ENCODE results near the gene ZSWIM4. TPM values are rescaled to one million over a fixed set of nuclear protein-coding genes. Genes with fewer than 3 reads are reported as not detected.
A peak's percentile ranks its signal among the peaks of the same experiment; 100 is the strongest.

Gene ZSWIM4
- total and polyA plus RNA-seq, 7 experiments from 2014 or later = 0.73 to 7.8 (median 5.5) TPM

DNA sequence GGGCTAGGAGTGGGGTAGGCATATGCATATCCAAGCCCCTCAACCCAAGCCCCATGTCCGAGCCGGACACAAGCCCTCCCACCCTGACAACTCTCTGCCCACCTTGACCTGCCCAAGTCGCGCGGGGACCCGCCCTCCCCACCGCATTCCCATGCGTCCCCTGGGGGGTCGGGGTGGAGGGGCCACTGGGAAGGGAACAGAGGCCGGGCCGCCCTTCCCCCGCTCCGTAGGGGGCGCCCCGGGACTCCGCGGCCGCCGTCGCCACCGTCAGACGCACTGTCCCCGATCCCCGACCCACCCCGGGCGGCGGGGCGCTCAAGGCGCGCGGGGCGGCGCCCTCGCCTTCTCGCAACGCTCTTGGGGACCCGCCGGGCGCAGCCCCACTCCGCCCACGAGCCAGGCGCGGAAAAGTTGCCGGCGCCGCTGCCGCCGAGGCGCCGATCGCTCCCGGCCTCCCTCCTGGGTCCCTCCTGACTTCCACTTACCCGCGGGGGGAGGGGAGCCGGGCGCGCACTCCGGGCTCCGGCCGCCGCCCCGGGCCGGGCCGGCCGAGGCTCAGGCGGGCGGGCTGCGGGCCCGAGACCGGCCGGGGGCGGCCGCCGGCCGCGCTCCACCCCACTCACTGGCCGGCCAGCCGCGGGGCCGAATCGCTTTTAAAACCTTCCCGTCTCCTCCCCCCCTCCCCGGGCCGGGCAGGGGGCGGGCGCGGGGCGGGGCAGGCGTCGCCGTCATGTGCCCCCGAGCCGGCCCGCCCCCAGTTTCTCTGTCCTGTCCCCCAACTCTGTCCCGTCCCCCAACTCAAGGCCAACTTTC lies 47.3 kb downstream of the ZSWIM4 start:
- Mint-ChIP-seq H3K9me3 (peaks cover 0 to 7% (median 0%) of the 10 kb centered on the region in 11 donors), H3K4me3 (peak overlapping the region; percentile 82 to 96 (median 91)), H3K27ac (peak overlapping the region; percentile 95 to 100 (median 99)), H3K4me1 (peaks cover 24 to 83% (median 64%) of the 10 kb centered on the region in 7 donors), H3K27me3 (peaks cover 0 to 3% (median 0%) of the 10 kb centered on the region in 5 donors), H3K36me3 (peaks cover 0 to 13% (median 0%) of the 10 kb centered on the region in 5 donors)
- no peaks in the 10 kb centered on the region for H3K36me3 ChIP-seq (ENCODE audit: control insufficient read depth in 2 of 3, insufficient read depth in 3 of 3, low read length in 3 of 3)
- DNase-seq = peak; percentile 50 to 81 (median 61)
- peak overlapping the region; percentile 64 for H3K4me3 ChIP-seq (ENCODE audit: low read length)
- ChIA-PET CTCF (no interaction called here), POLR2A (interaction anchor here (0.5 to 1.5 kb wide), 3 partner anchors 18 to 423 kb away, joined by 3 to 4 read pairs (median 3); no protein-coding TSS in a partner anchor)
- no peaks in the 10 kb centered on the region for H3K27me3 ChIP-seq (ENCODE audit: control insufficient read depth in 2 of 2, insufficient read depth in 2 of 2, low read length in 2 of 2)
- intact Hi-C loops (cut with micrococcal nuclease) = loop anchor here (1.0 to 10.0 kb wide), 2 partner anchors 9 to 682 kb away; partner anchors contain the start of gene TECR (in 1 of the 2)
- ATAC-seq = peak; percentile 26
- H3K9me3 ChIP-seq (ENCODE audit: control insufficient read depth in 2 of 3, low read length in 3 of 3) = no peaks in the 10 kb centered on the region
- H3K4me1 ChIP-seq (ENCODE audit: control insufficient read depth in 2 of 2, insufficient read depth in 2 of 2, low read length in 2 of 2) = peaks cover 71 to 78% of the 10 kb centered on the region in 2 donors
- H3K27ac ChIP-seq (ENCODE audit: low read depth, low read length) = peak overlapping the region; percentile 91

DNA sequence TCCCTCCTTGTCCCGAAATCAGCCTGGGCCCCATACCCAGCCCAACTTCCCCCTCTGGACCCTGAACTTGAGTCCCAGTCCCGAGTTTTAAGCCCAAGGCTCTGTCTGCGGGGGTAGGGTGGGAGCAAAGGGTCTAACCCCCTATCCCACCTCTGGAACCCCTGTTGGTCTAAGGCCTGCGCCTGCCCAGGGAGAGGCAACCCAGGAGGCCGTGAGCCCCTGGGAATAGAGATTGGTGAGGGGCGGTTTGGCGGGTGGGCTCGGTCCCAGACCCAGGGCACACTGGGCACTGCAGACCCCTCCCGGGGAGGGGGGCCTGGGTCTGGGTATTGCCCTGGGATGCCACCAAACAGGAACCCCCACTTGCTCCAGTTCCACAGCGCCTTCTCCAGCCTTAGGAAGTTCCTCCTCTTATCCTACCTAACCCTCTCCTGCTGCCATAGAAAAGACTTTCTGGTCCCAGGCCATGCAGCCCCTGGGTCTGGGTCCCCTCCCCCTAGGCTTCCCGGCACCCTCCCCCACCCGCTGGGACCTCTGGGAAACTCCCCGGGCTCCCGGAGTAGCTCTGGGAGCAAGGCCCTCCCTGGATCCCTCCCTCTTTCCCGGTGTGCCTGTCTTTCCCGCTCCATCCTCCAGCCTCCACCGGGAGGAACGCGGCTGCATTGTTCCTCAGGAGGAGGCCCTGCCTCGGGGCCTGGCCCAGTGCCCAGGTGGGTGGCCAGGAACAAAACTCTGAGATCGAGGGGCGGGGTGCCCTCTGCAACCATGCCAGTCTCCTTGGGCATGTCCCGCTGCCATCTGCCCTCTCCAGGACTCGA lies 48.1 kb downstream of the ZSWIM4 start:
- Histone ChIP-seq H3K9me3 (ENCODE audit: control insufficient read depth in 2 of 3, low read length in 3 of 3) (no peaks in the 10 kb centered on the region), H3K4me1 (ENCODE audit: control insufficient read depth in 2 of 2, insufficient read depth in 2 of 2, low read length in 2 of 2) (peaks cover 69 to 78% of the 10 kb centered on the region in 2 donors), H3K4me3 (ENCODE audit: low read length) (peak overlapping the region; percentile 64), H3K27ac (ENCODE audit: low read depth, low read length) (peak overlapping the region; percentile 91), H3K27me3 (ENCODE audit: control insufficient read depth in 2 of 2, insufficient read depth in 2 of 2, low read length in 2 of 2) (no peaks in the 10 kb centered on the region), H3K36me3 (ENCODE audit: control insufficient read depth in 2 of 3, insufficient read depth in 3 of 3, low read length in 3 of 3) (no peaks in the 10 kb centered on the region)
- CTCF ChIA-PET = interaction anchor here (1.2 kb wide), 1 partner anchor 19 kb away, joined by 3 read pairs; no protein-coding TSS in a partner anchor
- intact Hi-C loops (cut with micrococcal nuclease) = loop anchor here in 1 of 2 donors (10.0 kb wide), 1 partner anchor 681 kb away; the partner anchor contains the start of gene TECR
- Mint-ChIP-seq H3K4me3 (peak overlapping the region; percentile 73 to 93 (median 88)), H3K27ac (peak overlapping the region; percentile 96 to 100 (median 99)), H3K27me3 (peaks cover 0 to 3% (median 0%) of the 10 kb centered on the region in 5 donors), H3K9me3 (peaks cover 0 to 7% (median 0%) of the 10 kb centered on the region in 11 donors), H3K4me1 (peaks cover 22 to 79% (median 63%) of the 10 kb centered on the region in 7 donors), H3K36me3 (peaks cover 0 to 12% (median 0%) of the 10 kb centered on the region in 5 donors)
- ATAC-seq (no peak), DNase-seq (peak in 1 of 9 donors; percentile 9)
- POLR2A ChIA-PET = interaction anchor here (0.9 kb wide), 1 partner anchor 9 kb away, joined by 3 read pairs; no protein-coding TSS in a partner anchor

DNA sequence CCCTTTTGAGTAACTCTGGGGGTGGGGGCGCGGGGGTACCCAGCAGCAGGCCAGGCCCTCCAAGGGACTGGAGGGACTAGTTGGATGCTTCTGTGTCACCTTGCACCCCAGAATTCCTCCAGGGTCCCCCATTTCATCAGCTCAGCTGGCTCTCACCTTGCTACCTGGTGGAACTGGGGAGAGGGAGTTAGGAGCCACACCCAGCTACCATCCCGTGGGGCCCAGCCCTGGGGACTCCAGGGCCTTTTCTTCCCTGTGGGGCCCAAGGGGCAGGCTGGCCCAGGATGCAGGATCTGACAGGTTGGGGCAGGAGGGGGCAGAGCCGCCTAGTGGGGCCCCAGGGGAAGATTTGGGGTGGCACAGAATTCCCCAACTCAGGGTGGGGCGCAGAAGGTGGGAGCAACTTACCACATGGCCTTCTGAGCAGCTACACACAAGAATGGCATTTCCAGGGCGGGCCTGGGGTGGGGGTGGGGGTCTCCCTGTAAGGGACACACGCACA lies 48.9 kb downstream of the ZSWIM4 start:
- H3K4me3 Mint-ChIP-seq = peak overlapping the region; percentile 54 to 92 (median 84)
- ATAC-seq (no peak), DNase-seq (no peak)
- Histone ChIP-seq H3K9me3 (ENCODE audit: control insufficient read depth in 2 of 3, low read length in 3 of 3) (no peaks in the 10 kb centered on the region), H3K27ac (ENCODE audit: low read depth, low read length) (peak overlapping the region; percentile 91), H3K4me1 (ENCODE audit: control insufficient read depth in 2 of 2, insufficient read depth in 2 of 2, low read length in 2 of 2) (peaks cover 62 to 69% of the 10 kb centered on the region in 2 donors), H3K4me3 (ENCODE audit: low read length) (no peak overlapping the region), H3K36me3 (ENCODE audit: control insufficient read depth in 2 of 3, insufficient read depth in 3 of 3, low read length in 3 of 3) (no peaks in the 10 kb centered on the region), H3K27me3 (ENCODE audit: control insufficient read depth in 2 of 2, insufficient read depth in 2 of 2, low read length in 2 of 2) (no peaks in the 10 kb centered on the region)
- POLR2A ChIA-PET = interaction anchor here (0.9 kb wide), 1 partner anchor 9 kb away, joined by 3 read pairs; no protein-coding TSS in a partner anchor
- peaks cover 22 to 76% (median 60%) of the 10 kb centered on the region in 7 donors for H3K4me1 Mint-ChIP-seq
- CTCF ChIA-PET = interaction anchor here (1.2 kb wide), 1 partner anchor 18 kb away, joined by 3 read pairs; no protein-coding TSS in a partner anchor
- peaks cover 0 to 3% (median 0%) of the 10 kb centered on the region in 5 donors for H3K27me3 Mint-ChIP-seq
- peaks cover 0 to 7% (median 0%) of the 10 kb centered on the region in 11 donors for H3K9me3 Mint-ChIP-seq
- H3K27ac Mint-ChIP-seq = peak overlapping the region; percentile 93 to 100 (median 98)
- H3K36me3 Mint-ChIP-seq = peaks cover 0 to 6% (median 0%) of the 10 kb centered on the region in 5 donors
- intact Hi-C loops (cut with micrococcal nuclease) = loop anchor here in 1 of 2 donors (10.0 kb wide), 1 partner anchor 681 kb away; the partner anchor contains the start of gene TECR

DNA sequence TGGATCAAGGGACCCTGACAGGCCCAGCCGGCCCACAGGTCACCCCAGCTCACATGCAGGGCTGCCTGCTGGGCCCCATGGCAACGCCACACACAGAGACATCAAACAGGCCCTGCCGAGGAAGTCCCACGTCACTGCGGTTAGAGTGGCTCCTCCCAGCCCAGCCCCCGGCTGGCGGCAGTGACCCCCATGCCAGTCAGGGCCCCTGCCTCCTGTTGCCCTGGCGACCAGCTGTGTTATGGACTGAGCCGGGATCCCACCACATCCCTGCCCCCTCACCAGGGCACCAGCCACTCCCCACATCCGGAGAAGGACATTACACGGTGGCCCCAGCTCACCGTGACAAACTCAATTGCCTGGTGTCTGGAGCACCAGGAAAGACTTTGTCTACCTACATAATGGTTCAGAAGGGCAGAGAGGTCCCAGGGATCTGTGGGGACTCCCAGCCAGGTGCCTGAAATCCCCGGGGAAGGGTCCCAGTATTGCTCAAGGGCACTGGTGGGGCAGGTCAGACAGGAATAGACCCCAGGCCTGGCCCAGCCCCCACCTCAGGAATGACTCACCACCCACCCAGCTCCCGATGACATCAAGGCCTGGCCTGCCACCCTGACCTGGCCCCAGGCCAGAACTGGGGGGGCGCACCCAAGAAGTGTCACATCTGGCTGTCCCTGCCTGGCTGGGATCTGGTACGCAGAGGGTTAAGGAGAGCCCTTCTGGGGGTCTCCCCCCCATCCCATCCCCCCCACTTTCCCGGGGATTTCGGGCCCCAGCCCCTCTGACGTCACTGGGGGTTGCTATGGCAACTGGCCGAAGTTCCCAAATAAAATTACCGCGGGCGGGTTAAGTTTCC lies 51.5 kb downstream of the ZSWIM4 start:
- peak overlapping the region; percentile 95 for H3K27ac ChIP-seq (ENCODE audit: low read depth, low read length)
- ATAC-seq = peak; percentile 75
- ChIA-PET CTCF (interaction anchor here (1.1 to 5.9 kb wide), 4 partner anchors 10 to 65 kb away, joined by 3 to 37 read pairs (median 9); no protein-coding TSS in a partner anchor), POLR2A (interaction anchor here (0.6 to 4.7 kb wide), 19 partner anchors 8 to 1676 kb away, joined by 3 to 20 read pairs (median 4); partner anchors contain the start of gene ZSWIM4)
- intact Hi-C loops (cut with micrococcal nuclease) = loop anchor here (1.0 to 10.0 kb wide), 18 partner anchors 7 to 1054 kb away; partner anchors contain the start of genes ADGRE5 (in 2 of the 2), RFX1 (in 2 of the 2), TECR (in 2 of the 2) and IER2 (in 1 of the 2)
- peaks cover 0 to 2% (median 0%) of the 10 kb centered on the region in 5 donors for H3K36me3 Mint-ChIP-seq
- peak; percentile 91 to 98 (median 97) for DNase-seq
- peaks cover 47 to 55% of the 10 kb centered on the region in 2 donors for H3K4me1 ChIP-seq (ENCODE audit: control insufficient read depth in 2 of 2, insufficient read depth in 2 of 2, low read length in 2 of 2)
- no peaks in the 10 kb centered on the region for H3K36me3 ChIP-seq (ENCODE audit: control insufficient read depth in 2 of 3, insufficient read depth in 3 of 3, low read length in 3 of 3)
- H3K4me3 ChIP-seq (ENCODE audit: low read length) = peak overlapping the region; percentile 72
- no peaks in the 10 kb centered on the region for H3K9me3 ChIP-seq (ENCODE audit: control insufficient read depth in 2 of 3, low read length in 3 of 3)
- peak overlapping the region; percentile 82 to 96 (median 90) for H3K4me3 Mint-ChIP-seq
- H3K27me3 ChIP-seq (ENCODE audit: control insufficient read depth in 2 of 2, insufficient read depth in 2 of 2, low read length in 2 of 2) = no peaks in the 10 kb centered on the region
- peaks cover 0 to 3% (median 0%) of the 10 kb centered on the region in 5 donors for H3K27me3 Mint-ChIP-seq
- peaks cover 19 to 62% (median 55%) of the 10 kb centered on the region in 7 donors for H3K4me1 Mint-ChIP-seq
- H3K27ac Mint-ChIP-seq = peak overlapping the region; percentile 99 to 100 (median 100)
- H3K9me3 Mint-ChIP-seq = peaks cover 0 to 7% (median 0%) of the 10 kb centered on the region in 11 donors

Data from naive thymus-derived CD4-positive, alpha-beta T cell (primary cell).